Osteocyte (in vitro differentiated cells): Measurements from ENCODE around the gene PKN2. TPM values are rescaled to one million over a fixed set of nuclear protein-coding genes. Genes with fewer than 3 reads are reported as not detected.

ENCODE experiments used
- DNase-seq: peaks from one replicate; pipeline ENCODE4 v3.0.0; 2021; ENCODE audit warnings: mixed read lengths; ENCODE audit not compliant: unreplicated experiment; ENCODE audit errors: extremely low spot score
- H3K27ac Mint-ChIP-seq: one replicate; pipeline ENCODE4 v1.8.0; 2021; ENCODE audit warnings: mild to moderate bottlenecking, mixed read lengths; ENCODE audit not compliant: unreplicated experiment
- H3K27me3 Mint-ChIP-seq: one replicate; pipeline ENCODE4 v1.8.0; 2021; ENCODE audit warnings: mixed read lengths; ENCODE audit not compliant: unreplicated experiment
- H3K36me3 Mint-ChIP-seq: one replicate; pipeline ENCODE4 v1.8.0; 2021; ENCODE audit warnings: mixed read lengths; ENCODE audit not compliant: unreplicated experiment
- H3K4me1 Mint-ChIP-seq: one replicate; pipeline ENCODE4 v1.8.0; 2021; ENCODE audit warnings: mixed read lengths; ENCODE audit not compliant: unreplicated experiment
- H3K4me3 Mint-ChIP-seq: one replicate; pipeline ENCODE4 v1.8.0; 2021; ENCODE audit warnings: mild to moderate bottlenecking, moderate library complexity, mixed read lengths; ENCODE audit not compliant: unreplicated experiment
- H3K9me3 Mint-ChIP-seq: one replicate; pipeline ENCODE4 v1.8.0; 2021; ENCODE audit warnings: mixed read lengths; ENCODE audit not compliant: unreplicated experiment
- total RNA-seq: library from RNA; stranded (reverse); gene quantifications from 2 replicates; pipeline ENCODE4 v1.2.1, GENCODE V29; 2021
- TF ChIP-seq, protein P1 (sequence below): fragments of 200-600 bp; sonication (generic); IDR thresholded peaks from 2 replicates; pipeline ENCODE4 v1.5.0; 2021; ENCODE audit warnings: antibody characterized with exemption, mild to moderate bottlenecking, moderate library complexity

PKN2 gene
- total RNA-seq, 1 donor from 2014 or later = 46.8 TPM

DNA sequence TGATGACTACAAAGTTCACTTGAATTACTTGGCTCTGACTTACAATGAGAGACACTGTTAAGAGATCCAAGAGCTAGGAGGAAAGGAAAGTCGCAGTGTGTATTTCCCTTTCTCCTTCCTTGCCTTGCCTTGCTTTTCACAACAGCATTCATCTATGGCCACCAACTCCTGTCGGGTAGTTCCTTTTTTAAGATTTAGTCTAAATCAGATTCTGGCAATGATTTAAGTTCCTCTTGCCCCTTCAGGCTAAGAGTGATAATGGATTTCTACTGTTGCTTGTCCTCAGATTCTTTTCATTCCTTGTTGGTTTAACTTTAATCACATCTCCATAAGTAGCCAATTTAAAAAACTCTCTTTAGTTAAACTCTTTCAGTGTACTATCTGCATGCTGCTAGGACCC is 115.4 kb downstream of the PKN2 start:
- peaks cover 6% of the 10 kb centered on the region for H3K9me3 Mint-ChIP-seq
- no peak for DNase-seq
- TF ChIP-seq, protein P1, sequence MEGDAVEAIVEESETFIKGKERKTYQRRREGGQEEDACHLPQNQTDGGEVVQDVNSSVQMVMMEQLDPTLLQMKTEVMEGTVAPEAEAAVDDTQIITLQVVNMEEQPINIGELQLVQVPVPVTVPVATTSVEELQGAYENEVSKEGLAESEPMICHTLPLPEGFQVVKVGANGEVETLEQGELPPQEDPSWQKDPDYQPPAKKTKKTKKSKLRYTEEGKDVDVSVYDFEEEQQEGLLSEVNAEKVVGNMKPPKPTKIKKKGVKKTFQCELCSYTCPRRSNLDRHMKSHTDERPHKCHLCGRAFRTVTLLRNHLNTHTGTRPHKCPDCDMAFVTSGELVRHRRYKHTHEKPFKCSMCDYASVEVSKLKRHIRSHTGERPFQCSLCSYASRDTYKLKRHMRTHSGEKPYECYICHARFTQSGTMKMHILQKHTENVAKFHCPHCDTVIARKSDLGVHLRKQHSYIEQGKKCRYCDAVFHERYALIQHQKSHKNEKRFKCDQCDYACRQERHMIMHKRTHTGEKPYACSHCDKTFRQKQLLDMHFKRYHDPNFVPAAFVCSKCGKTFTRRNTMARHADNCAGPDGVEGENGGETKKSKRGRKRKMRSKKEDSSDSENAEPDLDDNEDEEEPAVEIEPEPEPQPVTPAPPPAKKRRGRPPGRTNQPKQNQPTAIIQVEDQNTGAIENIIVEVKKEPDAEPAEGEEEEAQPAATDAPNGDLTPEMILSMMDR = no peak
- peaks cover 7% of the 10 kb centered on the region for H3K4me1 Mint-ChIP-seq
- peak overlapping the region; percentile 35 for H3K27ac Mint-ChIP-seq
- no peaks in the 10 kb centered on the region for H3K27me3 Mint-ChIP-seq
- peaks cover 40% of the 10 kb centered on the region for H3K36me3 Mint-ChIP-seq
- no peak overlapping the region for H3K4me3 Mint-ChIP-seq

DNA sequence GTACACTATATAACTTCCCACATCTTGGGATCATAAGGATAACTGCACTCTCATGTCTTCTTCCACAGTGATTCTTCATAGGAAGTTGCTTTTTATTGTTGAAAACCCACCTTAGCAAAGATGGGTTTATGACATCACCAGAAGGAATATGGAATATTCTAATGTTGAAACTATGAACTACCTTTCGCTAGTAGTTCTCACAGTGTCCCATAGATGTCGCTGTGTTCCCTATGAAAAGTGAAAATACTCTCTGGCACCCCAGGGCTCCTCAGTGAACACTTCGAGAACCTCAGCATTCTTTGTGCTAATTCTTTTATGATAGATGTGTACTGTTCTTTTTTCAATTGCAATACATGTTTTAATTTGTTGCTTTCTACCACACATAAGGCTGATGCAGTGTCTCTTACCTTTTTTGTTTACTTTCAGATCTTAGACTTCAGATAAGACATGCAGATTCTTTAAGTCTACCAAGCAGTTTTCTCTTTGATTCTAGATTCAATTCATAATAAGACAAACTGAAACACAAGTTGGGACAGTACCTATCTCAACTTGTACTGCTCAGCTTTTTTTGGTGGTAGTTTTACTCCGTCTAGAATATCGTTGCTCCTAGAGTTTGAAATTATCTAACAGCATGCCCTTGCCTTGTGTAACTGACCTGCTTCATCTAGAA is 116.4 kb downstream of the PKN2 start:
- H3K4me1 Mint-ChIP-seq = peaks cover 7% of the 10 kb centered on the region
- no peak for DNase-seq
- no peak overlapping the region for H3K4me3 Mint-ChIP-seq
- TF ChIP-seq, protein P1 = peak; percentile 64
- H3K27ac Mint-ChIP-seq = no peak overlapping the region
- peaks cover 38% of the 10 kb centered on the region for H3K36me3 Mint-ChIP-seq
- peaks cover 6% of the 10 kb centered on the region for H3K9me3 Mint-ChIP-seq
- no peaks in the 10 kb centered on the region for H3K27me3 Mint-ChIP-seq

- Mint-ChIP-seq H3K27ac (no peak overlapping the region), H3K36me3 (peaks cover 38% of the 10 kb centered on the region), H3K4me1 (peaks cover 7% of the 10 kb centered on the region), H3K27me3 (no peaks in the 10 kb centered on the region), H3K4me3 (no peak overlapping the region), H3K9me3 (peaks cover 6% of the 10 kb centered on the region)
- DNase-seq = no peak
- TF ChIP-seq, protein P1 = no peak
Measured at GRCh38 chr1:88801575-88802208, 117.6 kb downstream of the PKN2 start.

GRCh38 chr1:88802404-88802803 is 118.3 kb downstream of the PKN2 start:
- Mint-ChIP-seq H3K36me3 (peaks cover 38% of the 10 kb centered on the region), H3K27me3 (no peaks in the 10 kb centered on the region), H3K9me3 (peaks cover 6% of the 10 kb centered on the region), H3K4me3 (no peak overlapping the region), H3K27ac (peak overlapping the region; percentile 40), H3K4me1 (peaks cover 7% of the 10 kb centered on the region)
- TF ChIP-seq, protein P1 = no peak
- no peak for DNase-seq

- DNase-seq = no peak
- no peaks in the 10 kb centered on the region for H3K27me3 Mint-ChIP-seq
- H3K9me3 Mint-ChIP-seq = peaks cover 6% of the 10 kb centered on the region
- H3K27ac Mint-ChIP-seq = peak overlapping the region; percentile 52
- H3K4me1 Mint-ChIP-seq = peaks cover 7% of the 10 kb centered on the region
- TF ChIP-seq, protein P1 = no peak
- no peak overlapping the region for H3K4me3 Mint-ChIP-seq
- peaks cover 37% of the 10 kb centered on the region for H3K36me3 Mint-ChIP-seq
Measured at GRCh38 chr1:88802950-88803349, 118.9 kb downstream of the PKN2 start.
